ENCODE data around the gene GCN1. TPM values are rescaled to one million over a fixed set of nuclear protein-coding genes. Genes with fewer than 3 reads are reported as not detected.

GCN1 gene, protein sequence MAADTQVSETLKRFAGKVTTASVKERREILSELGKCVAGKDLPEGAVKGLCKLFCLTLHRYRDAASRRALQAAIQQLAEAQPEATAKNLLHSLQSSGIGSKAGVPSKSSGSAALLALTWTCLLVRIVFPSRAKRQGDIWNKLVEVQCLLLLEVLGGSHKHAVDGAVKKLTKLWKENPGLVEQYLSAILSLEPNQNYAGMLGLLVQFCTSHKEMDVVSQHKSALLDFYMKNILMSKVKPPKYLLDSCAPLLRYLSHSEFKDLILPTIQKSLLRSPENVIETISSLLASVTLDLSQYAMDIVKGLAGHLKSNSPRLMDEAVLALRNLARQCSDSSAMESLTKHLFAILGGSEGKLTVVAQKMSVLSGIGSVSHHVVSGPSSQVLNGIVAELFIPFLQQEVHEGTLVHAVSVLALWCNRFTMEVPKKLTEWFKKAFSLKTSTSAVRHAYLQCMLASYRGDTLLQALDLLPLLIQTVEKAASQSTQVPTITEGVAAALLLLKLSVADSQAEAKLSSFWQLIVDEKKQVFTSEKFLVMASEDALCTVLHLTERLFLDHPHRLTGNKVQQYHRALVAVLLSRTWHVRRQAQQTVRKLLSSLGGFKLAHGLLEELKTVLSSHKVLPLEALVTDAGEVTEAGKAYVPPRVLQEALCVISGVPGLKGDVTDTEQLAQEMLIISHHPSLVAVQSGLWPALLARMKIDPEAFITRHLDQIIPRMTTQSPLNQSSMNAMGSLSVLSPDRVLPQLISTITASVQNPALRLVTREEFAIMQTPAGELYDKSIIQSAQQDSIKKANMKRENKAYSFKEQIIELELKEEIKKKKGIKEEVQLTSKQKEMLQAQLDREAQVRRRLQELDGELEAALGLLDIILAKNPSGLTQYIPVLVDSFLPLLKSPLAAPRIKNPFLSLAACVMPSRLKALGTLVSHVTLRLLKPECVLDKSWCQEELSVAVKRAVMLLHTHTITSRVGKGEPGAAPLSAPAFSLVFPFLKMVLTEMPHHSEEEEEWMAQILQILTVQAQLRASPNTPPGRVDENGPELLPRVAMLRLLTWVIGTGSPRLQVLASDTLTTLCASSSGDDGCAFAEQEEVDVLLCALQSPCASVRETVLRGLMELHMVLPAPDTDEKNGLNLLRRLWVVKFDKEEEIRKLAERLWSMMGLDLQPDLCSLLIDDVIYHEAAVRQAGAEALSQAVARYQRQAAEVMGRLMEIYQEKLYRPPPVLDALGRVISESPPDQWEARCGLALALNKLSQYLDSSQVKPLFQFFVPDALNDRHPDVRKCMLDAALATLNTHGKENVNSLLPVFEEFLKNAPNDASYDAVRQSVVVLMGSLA (N-terminal part only)
- total RNA-seq = 52.4 and 75.8 TPM in 2 replicates

DNA sequence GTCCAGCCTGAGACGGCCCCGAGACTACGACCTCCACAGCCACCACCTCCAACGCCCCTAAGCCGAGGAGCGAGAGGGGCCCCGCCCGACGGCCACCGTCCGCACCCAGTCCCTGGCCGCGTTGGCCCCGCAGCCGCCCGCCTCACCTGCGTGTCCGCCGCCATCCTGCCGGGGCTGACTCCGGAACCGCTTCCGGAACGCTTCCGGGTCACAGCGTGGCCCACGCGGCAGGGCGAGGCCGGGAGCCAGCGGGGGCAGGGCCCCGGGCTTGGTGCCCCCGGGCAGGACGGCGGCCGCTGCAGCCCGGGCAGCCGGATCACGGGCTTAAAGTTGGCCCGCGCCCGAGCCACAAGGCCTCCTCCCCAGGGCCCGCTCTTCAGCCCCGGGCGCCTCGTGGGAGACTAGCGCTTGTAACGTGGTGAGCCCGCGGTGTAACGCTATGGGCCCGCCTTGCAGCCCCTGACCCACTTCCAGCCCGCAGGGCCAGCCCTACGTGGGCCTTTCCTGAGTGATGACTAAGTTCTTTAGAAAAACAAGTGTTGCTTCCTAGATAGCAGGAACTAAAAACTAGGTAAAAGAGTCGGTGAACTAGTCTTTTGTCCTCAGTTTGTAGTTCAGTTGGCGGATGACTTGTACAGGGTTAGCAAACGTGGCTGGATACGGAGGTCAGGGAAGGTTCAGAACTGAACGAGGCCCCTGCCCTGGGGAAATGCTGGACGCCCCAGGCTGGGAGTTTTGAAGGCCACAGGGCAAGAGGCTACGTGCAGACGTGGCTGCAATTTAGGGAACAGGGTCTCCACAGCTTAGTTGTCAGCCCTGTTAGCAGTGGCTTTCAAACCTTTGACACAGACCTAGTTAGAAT is at the start of gene GCN1:
Gene GCN1, minus strand, starts transcription at position 182 of the 862 bp plus-strand sequence. Its CDS starts 18 bp downstream, at position 164.
- TF ChIP-seq, protein P1, sequence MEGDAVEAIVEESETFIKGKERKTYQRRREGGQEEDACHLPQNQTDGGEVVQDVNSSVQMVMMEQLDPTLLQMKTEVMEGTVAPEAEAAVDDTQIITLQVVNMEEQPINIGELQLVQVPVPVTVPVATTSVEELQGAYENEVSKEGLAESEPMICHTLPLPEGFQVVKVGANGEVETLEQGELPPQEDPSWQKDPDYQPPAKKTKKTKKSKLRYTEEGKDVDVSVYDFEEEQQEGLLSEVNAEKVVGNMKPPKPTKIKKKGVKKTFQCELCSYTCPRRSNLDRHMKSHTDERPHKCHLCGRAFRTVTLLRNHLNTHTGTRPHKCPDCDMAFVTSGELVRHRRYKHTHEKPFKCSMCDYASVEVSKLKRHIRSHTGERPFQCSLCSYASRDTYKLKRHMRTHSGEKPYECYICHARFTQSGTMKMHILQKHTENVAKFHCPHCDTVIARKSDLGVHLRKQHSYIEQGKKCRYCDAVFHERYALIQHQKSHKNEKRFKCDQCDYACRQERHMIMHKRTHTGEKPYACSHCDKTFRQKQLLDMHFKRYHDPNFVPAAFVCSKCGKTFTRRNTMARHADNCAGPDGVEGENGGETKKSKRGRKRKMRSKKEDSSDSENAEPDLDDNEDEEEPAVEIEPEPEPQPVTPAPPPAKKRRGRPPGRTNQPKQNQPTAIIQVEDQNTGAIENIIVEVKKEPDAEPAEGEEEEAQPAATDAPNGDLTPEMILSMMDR (IDR thresholded peaks at IDR 0.05; ENCODE audit: insufficient read depth, low read length, severe bottlenecking) = no peak
- Histone ChIP-seq H3K36me3 (ENCODE audit: control insufficient read depth, insufficient read depth, low read length) (peaks cover 21% of the 10 kb centered on the region), H3K4me3 (ENCODE audit: low read depth, low read length) (peak within 1 kb of the TSS; percentile 80), H3K27me3 (ENCODE audit: control insufficient read depth, insufficient read depth, low read length) (no peaks in the 10 kb centered on the region)
- peak; percentile 79 for DNase-seq (ENCODE audit: low read depth)
- FAIRE-seq = no peak

DNA sequence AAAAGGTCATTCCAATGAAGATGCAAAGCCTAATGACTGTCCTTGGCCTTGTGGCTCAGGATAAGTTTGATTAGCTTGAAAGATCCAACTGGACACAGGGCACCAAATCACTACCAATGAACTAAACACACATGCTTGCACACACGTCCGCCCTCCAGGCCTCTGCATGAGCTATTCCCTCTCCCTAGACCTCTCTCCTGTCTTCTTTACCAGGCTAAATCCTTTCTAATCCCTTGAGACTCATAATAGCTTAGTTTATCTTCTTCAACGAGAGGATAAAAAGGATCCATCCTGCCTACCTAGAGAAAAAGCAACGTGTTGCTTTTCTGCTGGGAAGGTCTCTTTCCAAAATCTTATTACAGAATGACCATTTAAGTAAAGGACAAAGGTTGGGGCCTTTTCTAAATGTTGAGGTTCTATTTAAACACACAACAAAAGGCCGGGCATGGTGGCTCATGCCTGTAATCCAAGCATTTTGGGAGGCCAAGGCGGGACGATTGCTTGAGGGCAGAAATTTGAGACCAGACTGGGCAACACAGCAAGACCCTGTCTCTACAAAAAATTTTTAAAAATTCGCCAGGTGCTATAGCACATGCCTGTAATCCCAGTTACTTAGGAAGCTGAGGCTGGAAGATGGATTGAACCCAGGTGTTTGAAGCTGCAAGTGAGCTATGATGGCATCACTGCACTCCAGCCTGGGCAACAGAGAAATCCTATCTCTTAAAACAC is 48.6 kb upstream of the GCN1 start:
- H3K4me3 ChIP-seq (ENCODE audit: low read depth, low read length) = no peak overlapping the region
- DNase-seq (ENCODE audit: low read depth) = no peak
- no peak for FAIRE-seq
- TF ChIP-seq, protein P1 (IDR thresholded peaks at IDR 0.05; ENCODE audit: insufficient read depth, low read length, severe bottlenecking) = no peak
- peaks cover 1% of the 10 kb centered on the region for H3K36me3 ChIP-seq (ENCODE audit: control insufficient read depth, insufficient read depth, low read length)
- H3K27me3 ChIP-seq (ENCODE audit: control insufficient read depth, insufficient read depth, low read length) = no peaks in the 10 kb centered on the region

DNA sequence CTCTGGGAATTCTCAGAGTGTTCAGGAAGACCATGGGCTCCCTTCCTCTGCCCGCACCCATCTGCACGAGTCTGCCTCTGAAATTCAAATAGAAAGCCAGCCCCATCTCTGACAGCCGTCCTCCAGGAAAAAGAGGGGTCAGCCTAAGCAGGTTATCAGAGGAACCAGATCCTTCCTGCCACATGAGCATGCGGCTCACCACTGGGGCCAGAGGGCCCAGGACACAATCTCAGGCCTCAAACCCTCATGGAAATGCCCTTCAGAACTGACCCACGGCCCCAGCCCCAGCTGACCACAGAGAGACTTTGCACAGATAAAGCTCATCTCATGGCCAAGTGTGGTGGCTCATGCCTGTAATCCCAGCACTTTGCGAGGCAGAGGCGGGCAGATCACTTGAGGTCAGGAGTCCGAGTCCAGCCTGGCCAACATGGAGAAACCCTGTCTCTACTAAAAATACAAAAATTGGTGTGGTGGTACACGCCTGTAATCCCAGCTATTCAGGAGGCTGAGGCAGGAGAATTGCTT is 47.8 kb upstream of the GCN1 start:
- TF ChIP-seq, protein P1 (IDR thresholded peaks at IDR 0.05; ENCODE audit: insufficient read depth, low read length, severe bottlenecking) = no peak
- DNase-seq (ENCODE audit: low read depth) = no peak
- H3K27me3 ChIP-seq (ENCODE audit: control insufficient read depth, insufficient read depth, low read length) = no peaks in the 10 kb centered on the region
- peaks cover 1% of the 10 kb centered on the region for H3K36me3 ChIP-seq (ENCODE audit: control insufficient read depth, insufficient read depth, low read length)
- H3K4me3 ChIP-seq (ENCODE audit: low read depth, low read length) = no peak overlapping the region
- no peak for FAIRE-seq

DNA sequence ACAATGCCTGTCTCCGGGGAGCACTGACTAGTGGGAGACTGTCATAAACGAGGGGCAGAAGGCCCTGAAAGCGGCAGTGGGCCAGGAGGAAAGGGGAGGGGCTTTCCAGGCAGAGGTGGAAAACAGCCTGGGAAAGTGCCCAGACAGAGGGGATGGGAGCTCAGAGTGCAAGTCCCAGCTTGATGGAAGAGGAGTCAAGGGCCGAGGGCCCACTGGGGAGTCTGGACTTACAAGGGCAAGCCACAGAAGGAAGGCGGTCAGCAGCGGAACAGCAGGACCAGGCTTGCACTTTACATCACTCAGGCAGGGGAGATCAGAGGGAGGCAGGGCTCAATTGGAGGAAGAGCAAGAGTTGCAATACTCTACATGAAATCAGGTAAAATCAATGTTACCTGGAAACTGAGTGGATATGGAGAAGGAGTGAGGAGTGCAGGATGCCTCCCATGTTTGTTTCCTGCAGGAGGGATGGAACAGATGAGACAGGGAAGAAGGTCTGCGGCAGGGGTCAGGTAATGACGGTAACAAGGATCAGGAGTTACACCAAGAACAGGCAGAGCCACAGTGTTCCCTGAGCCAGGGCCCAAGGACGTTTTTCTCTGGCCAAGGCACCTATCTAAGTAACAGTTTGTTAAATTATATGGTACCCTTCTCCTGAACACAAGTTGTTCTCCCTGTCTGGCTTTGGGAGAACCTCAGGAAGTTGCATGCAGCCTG is 47.2 kb upstream of the GCN1 start:
- FAIRE-seq (no peak), DNase-seq (ENCODE audit: low read depth) (peak; percentile 83)
- TF ChIP-seq, protein P1 (IDR thresholded peaks at IDR 0.05; ENCODE audit: insufficient read depth, low read length, severe bottlenecking) = no peak
- H3K27me3 ChIP-seq (ENCODE audit: control insufficient read depth, insufficient read depth, low read length) = no peaks in the 10 kb centered on the region
- H3K36me3 ChIP-seq (ENCODE audit: control insufficient read depth, insufficient read depth, low read length) = no peaks in the 10 kb centered on the region
- no peak overlapping the region for H3K4me3 ChIP-seq (ENCODE audit: low read depth, low read length)

Measured in bronchial epithelial cell (primary cell).